Prostate gland (tissue), 2 donors: ENCODE results near the gene AMDHD2. TPM values are rescaled to one million over a fixed set of nuclear protein-coding genes. Genes with fewer than 3 reads are reported as not detected.

Experiments used
- DNase-seq: peaks from one replicate; pipeline ENCODE4 v3.0.0-alpha.2; 2019; ENCODE audit warnings: low spot score
- H3K27ac ChIP-seq, 2 donors: fragments of 200-600 bp; sonication (generic); 2 replicates each; pipeline ENCODE4 v1.5.1; 2017 to 2019
- H3K27me3 ChIP-seq: fragments of 200-600 bp; sonication (generic); replicated peaks from 2 replicates; pipeline ENCODE4 v1.5.1; 2019; ENCODE audit not compliant: insufficient read depth
- H3K36me3 ChIP-seq, 2 donors: fragments of 200-600 bp; sonication (generic); 1 replicate in 1 of 2; 2 replicates in 1 of 2; pipeline versions ENCODE4 v1.5.1 to v1.8.1; 2017 to 2019
- H3K4me1 ChIP-seq: fragments of 200-600 bp; sonication (generic); replicated peaks from 2 replicates; pipeline ENCODE4 v1.5.1; 2019
- H3K4me3 ChIP-seq, 2 donors: fragments of 200-600 bp; sonication (generic); 2 replicates each; pipeline ENCODE4 v1.5.1; 2017 to 2019
- H3K9me3 ChIP-seq: fragments of 200-600 bp; sonication (generic); 2 replicates; pipeline ENCODE4 v1.5.1; 2017
- POLR2A ChIP-seq: fragments of 450-650 bp; IDR thresholded peaks from one replicate; pipeline ENCODE4 v1.6.1; 2016; ENCODE audit warnings: antibody characterized with exemption, mild to moderate bottlenecking
- POLR2AphosphoS5 ChIP-seq: sonication (generic); formaldehyde crosslinking; IDR thresholded peaks from one replicate; pipeline ENCODE4 v1.6.1; 2017; ENCODE audit warnings: antibody characterized with exemption
- WGBS: methylation state at CpG from one replicate; pipeline ENCODE4 v1.1.5; 2018; 5-methylcytosine and 5-hydroxymethylcytosine counted together
- intact Hi-C: fragments of 100-400 bp; cut with DNase I; formaldehyde crosslinking; loops from one replicate; pipeline ENCODE4 v1.14.2; 2022
- total RNA-seq, 2 donors: library from RNA; depleted of rRNA; stranded (reverse); fragments of >200 nt; gene quantifications; one replicate each; pipeline ENCODE4 v1.1.0, GENCODE V29; 2016
- TF ChIP-seq, protein P1 (sequence below), 4 experiments: fragments of 200-600 bp in 2 of 4; fragments of 450-650 bp in 2 of 4; sonication (generic) in 2 of 4; IDR thresholded peaks; 1 replicate in 3 of 4; 2 replicates in 1 of 4; pipeline ENCODE4 v1.5.1; 2016 to 2019; ENCODE audit warnings: antibody characterized with exemption in 4 of 4, mild to moderate bottlenecking in 2 of 4, moderate library complexity in 2 of 4

AMDHD2 gene
- total RNA-seq, 2 donors from 2014 or later, result 41.4 to 78.1 TPM

DNA sequence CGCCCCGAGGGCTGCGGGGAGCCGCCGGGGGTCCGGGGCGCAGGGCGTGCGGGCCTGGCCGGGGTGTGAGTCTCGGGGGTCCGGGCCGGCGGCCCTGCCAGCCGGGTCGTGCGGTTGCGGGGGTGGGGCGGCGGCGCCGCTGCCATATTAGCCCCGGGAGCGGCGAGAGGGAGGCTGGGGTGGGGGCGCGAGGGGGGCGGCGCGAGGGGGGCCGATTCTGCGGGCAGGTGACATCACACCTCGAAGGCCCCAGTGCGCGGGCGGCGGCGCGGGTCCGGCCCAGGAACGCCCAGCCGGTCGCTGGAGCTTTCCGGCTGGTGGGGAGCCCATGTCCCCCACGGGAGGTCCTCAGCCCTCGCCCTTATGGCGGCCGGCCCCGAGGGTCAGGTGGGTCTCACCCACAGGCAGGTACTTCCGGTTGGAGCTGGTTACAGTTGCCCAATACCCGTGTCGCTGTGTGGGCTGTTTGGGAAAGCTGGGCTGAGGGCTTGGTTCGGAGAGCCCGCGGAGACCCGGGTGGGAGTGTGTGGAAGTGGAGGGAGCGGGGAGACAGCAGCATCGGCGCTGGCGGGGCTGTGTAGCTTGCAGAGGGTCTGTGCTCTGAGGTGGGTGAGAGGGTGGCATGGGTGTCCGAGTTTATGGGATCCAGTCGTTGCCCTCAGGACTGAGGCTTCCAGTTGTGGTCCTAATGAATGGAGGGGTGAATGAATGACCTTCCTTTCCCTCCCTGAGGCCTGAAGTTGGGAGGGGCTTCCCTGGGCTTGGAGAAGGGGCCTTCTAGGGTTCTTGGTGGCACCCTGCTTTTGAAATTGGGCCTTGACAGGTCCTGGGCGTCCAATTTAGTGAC lies 5.6 kb upstream of the AMDHD2 start:
- H3K9me3 ChIP-seq, result no peaks in the 10 kb centered on the region
- H3K36me3 ChIP-seq, result no peaks in the 10 kb centered on the region
- peak overlapping the region; percentile 100 for H3K4me3 ChIP-seq
- WGBS, result under 1% methylated on average over 26 of the region's 63 CpGs
- intact Hi-C loops, result loop anchor here (2.0 kb wide), 1 partner anchor 20 kb away; no protein-coding TSS in a partner anchor
- H3K4me1 ChIP-seq, result peaks cover 31% of the 10 kb centered on the region
- H3K27ac ChIP-seq, result peak overlapping the region; percentile 98
- TF ChIP-seq, protein P1, sequence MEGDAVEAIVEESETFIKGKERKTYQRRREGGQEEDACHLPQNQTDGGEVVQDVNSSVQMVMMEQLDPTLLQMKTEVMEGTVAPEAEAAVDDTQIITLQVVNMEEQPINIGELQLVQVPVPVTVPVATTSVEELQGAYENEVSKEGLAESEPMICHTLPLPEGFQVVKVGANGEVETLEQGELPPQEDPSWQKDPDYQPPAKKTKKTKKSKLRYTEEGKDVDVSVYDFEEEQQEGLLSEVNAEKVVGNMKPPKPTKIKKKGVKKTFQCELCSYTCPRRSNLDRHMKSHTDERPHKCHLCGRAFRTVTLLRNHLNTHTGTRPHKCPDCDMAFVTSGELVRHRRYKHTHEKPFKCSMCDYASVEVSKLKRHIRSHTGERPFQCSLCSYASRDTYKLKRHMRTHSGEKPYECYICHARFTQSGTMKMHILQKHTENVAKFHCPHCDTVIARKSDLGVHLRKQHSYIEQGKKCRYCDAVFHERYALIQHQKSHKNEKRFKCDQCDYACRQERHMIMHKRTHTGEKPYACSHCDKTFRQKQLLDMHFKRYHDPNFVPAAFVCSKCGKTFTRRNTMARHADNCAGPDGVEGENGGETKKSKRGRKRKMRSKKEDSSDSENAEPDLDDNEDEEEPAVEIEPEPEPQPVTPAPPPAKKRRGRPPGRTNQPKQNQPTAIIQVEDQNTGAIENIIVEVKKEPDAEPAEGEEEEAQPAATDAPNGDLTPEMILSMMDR (IDR thresholded peaks at IDR 0.05), result peak in 1 of 4 experiments; percentile 7
- TF ChIP-seq POLR2A, result no peak
- no peak for DNase-seq
- no peaks in the 10 kb centered on the region for H3K27me3 ChIP-seq

DNA sequence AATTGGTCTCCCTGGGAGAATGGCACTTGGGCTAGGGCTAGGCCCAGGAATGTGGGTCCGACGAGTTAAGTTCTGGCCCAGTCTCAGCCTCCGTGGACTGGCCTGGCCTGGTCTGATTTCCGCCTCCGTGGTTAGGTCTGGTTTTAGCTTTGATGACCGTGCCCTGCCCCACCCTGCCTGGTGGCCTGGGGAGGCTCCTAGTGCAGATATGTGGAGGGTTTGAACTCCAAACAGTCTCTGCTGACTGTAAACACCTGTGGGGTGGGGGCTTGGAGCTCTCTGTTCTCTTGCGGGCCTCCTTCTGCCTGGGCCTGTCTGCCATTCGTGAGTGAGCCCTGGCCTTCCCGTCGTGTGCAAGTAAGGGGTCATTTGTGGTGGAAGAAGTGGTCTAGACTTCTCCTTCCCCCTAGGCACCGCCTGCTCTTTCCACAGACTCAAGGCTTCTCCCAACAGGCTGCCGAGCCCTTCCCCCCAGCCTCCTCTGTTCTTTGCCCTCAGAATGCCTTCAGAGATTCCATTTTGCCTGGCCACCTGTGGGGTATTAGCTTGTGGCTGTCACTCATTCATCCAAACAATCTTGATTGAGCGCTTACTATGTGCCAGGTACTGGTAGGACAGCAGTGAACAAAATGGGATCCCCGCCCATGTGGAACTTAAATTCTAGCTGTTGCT lies 4.9 kb upstream of the AMDHD2 start:
- 27% methylated on average over 14 of the region's 14 CpGs for WGBS

DNA sequence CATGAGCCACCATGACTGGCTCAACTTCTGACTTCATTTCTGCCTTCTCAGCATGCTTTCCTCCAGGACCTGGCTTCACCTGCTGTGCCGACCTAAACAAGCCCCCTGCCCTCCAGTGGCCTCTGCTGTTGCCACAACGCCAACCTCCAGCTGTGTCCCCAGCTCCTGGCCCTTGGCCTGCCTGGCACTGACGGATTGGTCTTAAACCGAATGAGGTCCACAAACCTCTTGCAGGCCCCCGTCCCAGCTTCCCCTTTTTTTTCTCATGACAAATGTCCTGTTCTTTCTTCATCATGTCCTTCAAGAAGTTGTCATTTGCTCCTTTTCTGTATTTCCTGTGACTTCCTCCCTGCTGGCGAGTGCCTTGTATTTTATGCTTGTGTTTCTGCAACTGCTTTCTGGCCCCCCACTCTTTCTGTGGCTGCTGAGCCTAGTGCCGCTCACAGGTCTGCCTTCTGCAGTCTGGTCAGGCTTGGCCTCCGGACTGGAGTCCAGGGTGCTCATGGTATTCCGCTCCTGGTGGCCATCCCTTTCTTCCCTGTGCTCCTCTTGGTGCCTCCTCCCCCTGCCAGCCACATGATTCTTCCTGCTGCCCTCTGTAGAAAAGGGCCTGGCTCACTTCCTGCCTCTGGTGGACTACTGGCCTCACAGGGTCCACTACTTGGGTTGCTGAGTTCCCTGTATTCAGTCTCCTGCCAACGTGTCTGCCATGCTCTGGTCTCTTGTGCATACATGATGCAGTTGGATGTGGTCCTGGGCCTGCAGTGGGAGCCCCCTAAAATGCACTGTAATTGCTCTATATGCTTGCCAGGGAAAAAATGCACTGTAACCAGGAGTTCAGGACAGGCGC lies 3.6 kb upstream of the AMDHD2 start:
- H3K36me3 ChIP-seq, result no peaks in the 10 kb centered on the region
- H3K4me3 ChIP-seq, result no peak overlapping the region
- H3K9me3 ChIP-seq, result no peaks in the 10 kb centered on the region
- peak overlapping the region; percentile 19 to 20 for H3K27ac ChIP-seq
- H3K27me3 ChIP-seq, result no peaks in the 10 kb centered on the region
- H3K4me1 ChIP-seq, result peaks cover 38% of the 10 kb centered on the region
- intact Hi-C loops, result no loop called here
- WGBS, result 55% methylated on average over 11 of the region's 11 CpGs
- TF ChIP-seq, protein P1 (IDR thresholded peaks at IDR 0.05), result no peak
- TF ChIP-seq POLR2AphosphoS5 (no peak), POLR2A (no peak)
- DNase-seq, result no peak

More for the DNA sequence above, 4.9 kb upstream of the AMDHD2 start:
- TF ChIP-seq, protein P1 (IDR thresholded peaks at IDR 0.05), result no peak
- TF ChIP-seq POLR2A (peak; percentile 12), POLR2AphosphoS5 (no peak)
- intact Hi-C loops, result loop anchor here (2.0 kb wide), 1 partner anchor 19 kb away; no protein-coding TSS in a partner anchor
- Histone ChIP-seq H3K9me3 (no peaks in the 10 kb centered on the region), H3K4me3 (peak overlapping the region; percentile 100), H3K4me1 (peaks cover 34% of the 10 kb centered on the region), H3K36me3 (no peaks in the 10 kb centered on the region), H3K27me3 (no peaks in the 10 kb centered on the region), H3K27ac (peak overlapping the region; percentile 98)
- no peak for DNase-seq

DNA sequence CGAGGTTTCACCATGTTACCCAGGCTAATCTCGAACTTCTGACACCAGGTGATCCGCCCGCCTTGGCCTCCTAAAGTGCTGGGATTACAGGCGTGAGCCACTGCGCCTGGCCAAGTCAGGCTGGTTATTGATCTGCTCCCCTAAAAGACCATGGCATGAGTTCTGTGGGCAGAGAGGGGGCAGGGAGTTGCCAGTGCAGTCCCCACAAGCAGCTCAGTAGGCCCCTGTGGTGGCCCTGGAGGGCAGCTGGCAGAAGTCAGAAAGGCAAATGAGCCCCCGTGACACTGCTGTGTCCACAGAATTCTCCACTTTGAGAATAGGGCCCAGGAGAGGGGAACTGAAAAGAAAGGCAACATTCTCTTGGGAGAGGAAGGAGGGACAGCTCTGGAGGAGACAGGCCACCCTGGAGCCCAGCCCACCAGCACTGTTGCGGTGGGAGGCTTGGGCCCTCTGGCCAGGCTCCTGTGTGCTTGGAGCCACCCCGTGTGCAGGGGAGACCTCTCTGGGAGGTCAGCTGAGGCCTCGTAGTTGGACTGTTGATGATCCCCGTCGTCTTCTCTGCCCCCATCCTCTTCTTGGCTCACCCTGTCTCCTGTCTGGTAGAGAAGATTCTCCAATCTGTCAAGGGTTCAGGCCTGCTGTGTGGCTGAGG lies 2.1 kb upstream of the AMDHD2 start:
- no peak for TF ChIP-seq POLR2A
- no peak for TF ChIP-seq POLR2AphosphoS5
- intact Hi-C loops, result no loop called here
- Histone ChIP-seq H3K36me3 (no peaks in the 10 kb centered on the region), H3K27ac (no peak overlapping the region), H3K9me3 (no peaks in the 10 kb centered on the region), H3K4me1 (peaks cover 38% of the 10 kb centered on the region), H3K27me3 (no peaks in the 10 kb centered on the region), H3K4me3 (no peak overlapping the region)
- WGBS, result 78% methylated on average over 12 of the region's 12 CpGs
- DNase-seq, result no peak
